GM23338 (cell line): ENCODE data around the gene SERPINB12.

Source experiments
- CREB1 ChIP-seq: fragments of 250-450 bp; sonication (Bioruptor Pico); IDR thresholded peaks from 2 replicates; pipeline ENCODE4 v1.5.0; 2020; ENCODE audit warnings: low read depth, mild to moderate bottlenecking, moderate library complexity
- CTCF ChIP-seq, 2 experiments: fragments of 200-600 bp in 1 of 2; sonication (generic) in 1 of 2; conservative IDR thresholded peaks; 2 replicates each; pipeline versions ENCODE4 v1.5.1 to v1.6.1; 2016 to 2017; ENCODE audit warnings: antibody characterized with exemption in 2 of 2, low read depth in 2 of 2, mild to moderate bottlenecking in 2 of 2, moderate library complexity in 1 of 2
- EZH2 ChIP-seq: fragments of 200-600 bp; sonication (generic); IDR thresholded peaks from one replicate; pipeline ENCODE4 v1.8.0; 2017; ENCODE audit warnings: antibody characterized with exemption, mild to moderate bottlenecking, low read depth; ENCODE audit not compliant: unreplicated experiment
- EZH2phosphoT487 ChIP-seq: fragments of 200-600 bp; sonication (generic); IDR thresholded peaks from one replicate; pipeline ENCODE4 v1.8.1; 2018; ENCODE audit warnings: antibody characterized with exemption; ENCODE audit not compliant: unreplicated experiment
- POLR2AphosphoS5 ChIP-seq: IDR thresholded peaks from 2 replicates; pipeline ENCODE4 v1.6.1; 2016; ENCODE audit warnings: antibody characterized with exemption, low read depth
- REST ChIP-seq: IDR thresholded peaks from one replicate; pipeline ENCODE4 v1.6.1; 2018; ENCODE audit warnings: antibody characterized with exemption; ENCODE audit not compliant: unreplicated experiment
- ZNF331 ChIP-seq: fragments of 250-450 bp; sonication (Bioruptor Pico); IDR thresholded peaks from 2 replicates; pipeline ENCODE4 v1.5.0; 2020; ENCODE audit warnings: low read depth, mild to moderate bottlenecking, moderate library complexity

- TF ChIP-seq CTCF (conservative IDR thresholded peaks at IDR 0.05; ENCODE audit: low read depth in 2 of 2), result no peak
- no peak for TF ChIP-seq EZH2
- TF ChIP-seq REST, result no peak
- no peak for TF ChIP-seq POLR2AphosphoS5
- no peak for TF ChIP-seq EZH2phosphoT487
- no peak for TF ChIP-seq ZNF331 (CRISPR knock-in tag)
- no peak for TF ChIP-seq CREB1 (CRISPR knock-in tag)
Observed at GRCh38 chr18:63586966-63587365, 44.8 kb downstream of the SERPINB12 start, which contains the start of gene SERPINB13.
